GM15510 (cell line): ENCODE data around the gene CELA1.

Experiments used
- POLR2A ChIP-seq: IDR thresholded peaks from 3 replicates; pipeline ENCODE4 v1.6.1; 2011; ENCODE audit warnings: borderline replicate concordance; ENCODE audit not compliant: insufficient read length; ENCODE audit errors: extremely low read depth

CELA1 gene

DNA sequence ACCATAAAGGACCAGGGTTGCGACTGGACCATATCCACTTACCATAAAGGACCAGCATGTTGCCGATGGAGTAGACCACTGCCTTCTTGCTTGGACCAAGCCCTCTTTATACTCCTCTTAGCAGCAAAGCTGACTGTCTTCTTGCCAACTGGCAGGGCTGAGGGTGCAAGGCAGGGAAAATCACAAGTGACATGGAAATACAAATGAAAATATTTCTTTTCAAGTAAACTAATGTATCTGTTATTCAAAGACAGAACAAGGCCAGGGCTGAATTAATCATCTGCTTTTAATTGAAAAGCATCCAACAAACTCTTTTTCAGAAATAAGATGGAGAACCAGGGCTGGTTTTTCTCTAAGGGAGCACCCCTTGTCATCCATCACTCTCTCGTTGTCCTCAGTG is at the start of gene CELA1:
Gene CELA1, minus strand, starts transcription at position 99 of the 400 bp plus-strand sequence. Its CDS starts 41 bp downstream, at position 58.
- TF ChIP-seq POLR2A, result no peak

DNA sequence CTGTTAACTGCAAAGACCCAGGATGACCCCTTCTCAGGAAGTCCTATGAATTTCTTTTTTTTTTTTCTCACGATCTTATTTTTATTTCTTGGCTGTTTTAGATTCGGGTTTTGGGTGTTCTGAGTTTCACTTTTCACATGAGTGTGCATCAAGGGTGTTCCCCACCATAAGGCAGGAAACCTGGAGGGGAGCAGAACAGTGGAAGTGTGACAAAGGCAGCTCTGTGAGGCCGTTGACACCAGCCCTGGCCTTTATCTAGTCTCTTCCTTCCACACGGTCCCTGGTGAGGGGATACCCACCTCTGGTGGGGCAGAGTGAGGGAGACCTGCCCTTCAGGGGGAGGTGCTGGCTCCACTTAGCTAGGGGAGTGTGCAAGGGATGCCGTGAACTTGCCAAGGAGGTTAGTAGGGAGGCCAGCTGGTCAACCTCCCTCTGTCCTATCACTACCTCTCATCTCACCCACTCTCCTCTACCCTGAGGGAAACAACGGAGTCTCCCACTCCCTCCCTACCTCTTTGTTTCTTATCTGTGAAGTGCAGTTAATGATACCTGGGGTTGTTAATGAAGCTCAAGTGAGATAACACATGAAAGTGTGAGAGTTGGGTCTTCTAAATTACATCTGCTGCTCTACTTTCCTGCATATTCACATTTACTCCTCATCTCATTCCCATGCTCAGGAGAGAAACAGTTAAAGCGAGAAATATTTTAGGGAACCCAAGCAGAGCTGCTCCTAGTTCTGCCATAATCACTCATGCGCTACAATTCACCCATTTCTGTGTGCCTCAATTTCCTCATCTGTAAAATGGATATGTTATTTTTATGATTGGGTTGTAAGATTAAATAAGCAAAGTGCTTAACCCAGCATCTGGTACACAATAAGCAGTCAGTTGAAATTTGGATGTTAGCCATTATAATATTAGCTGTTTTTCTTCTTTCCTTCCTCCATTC is 49.1 kb upstream of the CELA1 start:
- no peak for TF ChIP-seq POLR2A

DNA sequence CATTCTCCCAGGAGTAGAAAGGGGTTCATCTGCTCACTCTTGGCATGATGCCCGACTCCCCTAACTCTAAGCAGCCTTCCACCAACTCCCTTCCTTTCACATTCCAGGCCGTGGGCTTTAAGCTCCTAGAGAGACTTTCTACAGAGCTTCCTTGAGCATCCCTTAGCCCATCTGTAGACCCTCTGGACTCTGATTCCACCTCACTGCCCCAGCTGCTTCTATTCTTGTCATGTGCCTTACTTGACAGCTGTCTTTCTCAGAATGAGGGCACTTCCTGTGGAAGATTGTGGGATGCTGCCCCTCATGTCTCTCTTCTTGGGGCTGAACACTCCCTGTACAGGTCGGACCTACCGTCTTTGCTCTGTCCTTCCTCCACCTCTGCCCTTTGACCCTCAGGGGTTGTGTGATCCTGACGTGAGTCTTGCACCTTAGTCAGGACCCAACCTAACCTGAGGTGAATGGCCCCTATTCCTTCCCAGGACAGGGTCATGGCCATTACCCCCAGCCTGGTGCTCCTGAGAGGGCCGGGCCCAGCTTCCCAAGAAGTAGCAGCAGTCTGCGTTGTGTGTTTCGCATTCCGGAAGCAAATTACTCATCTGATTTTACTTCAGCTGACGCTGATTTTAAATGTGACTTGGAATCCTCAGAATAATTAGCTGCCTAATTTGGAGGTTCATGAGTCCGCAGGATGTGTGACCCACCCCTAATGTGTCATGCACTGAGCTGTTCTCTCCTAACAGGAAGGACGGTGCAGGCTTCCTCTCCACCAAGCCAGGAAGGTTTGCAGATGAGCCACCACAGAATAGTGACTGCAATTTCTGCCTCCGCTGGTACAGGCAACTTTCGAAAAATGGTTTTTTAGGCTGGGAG is 47.4 kb upstream of the CELA1 start:
- no peak for TF ChIP-seq POLR2A

DNA sequence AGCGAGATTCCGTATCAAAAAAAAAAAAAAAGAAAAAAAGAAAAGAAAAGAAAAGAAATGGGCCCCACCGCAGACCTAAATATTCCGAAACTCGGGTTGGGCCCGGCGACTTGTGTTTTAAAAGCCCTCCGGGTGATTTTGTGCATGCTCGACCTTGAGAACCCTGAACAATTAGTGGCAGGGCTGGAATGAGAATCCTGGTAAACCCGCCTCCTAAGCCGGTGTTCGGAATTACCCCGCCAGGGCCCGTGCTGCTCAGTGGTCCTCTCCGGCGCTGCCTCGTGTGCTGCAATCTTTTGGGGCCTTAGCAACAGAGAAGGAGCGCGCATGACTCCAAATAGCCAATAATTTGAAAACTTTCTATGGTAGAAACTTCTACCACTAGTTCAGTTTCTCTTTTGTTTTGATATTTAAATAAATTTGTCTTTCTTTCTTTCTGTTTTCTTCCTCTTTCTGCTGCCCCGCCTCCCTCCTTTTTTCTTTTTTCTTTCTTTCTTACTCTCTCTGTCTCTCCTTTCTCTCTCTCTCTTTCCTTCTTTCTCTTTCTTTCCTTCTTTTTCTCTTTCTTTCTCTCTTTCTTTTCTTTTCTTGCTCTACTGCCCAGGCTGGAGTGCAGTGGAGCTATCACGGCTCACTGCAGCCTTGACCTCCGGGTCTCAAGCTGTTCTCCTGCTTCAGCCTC is 46.2 kb upstream of the CELA1 start:
- peak; percentile 36 for TF ChIP-seq POLR2A

DNA sequence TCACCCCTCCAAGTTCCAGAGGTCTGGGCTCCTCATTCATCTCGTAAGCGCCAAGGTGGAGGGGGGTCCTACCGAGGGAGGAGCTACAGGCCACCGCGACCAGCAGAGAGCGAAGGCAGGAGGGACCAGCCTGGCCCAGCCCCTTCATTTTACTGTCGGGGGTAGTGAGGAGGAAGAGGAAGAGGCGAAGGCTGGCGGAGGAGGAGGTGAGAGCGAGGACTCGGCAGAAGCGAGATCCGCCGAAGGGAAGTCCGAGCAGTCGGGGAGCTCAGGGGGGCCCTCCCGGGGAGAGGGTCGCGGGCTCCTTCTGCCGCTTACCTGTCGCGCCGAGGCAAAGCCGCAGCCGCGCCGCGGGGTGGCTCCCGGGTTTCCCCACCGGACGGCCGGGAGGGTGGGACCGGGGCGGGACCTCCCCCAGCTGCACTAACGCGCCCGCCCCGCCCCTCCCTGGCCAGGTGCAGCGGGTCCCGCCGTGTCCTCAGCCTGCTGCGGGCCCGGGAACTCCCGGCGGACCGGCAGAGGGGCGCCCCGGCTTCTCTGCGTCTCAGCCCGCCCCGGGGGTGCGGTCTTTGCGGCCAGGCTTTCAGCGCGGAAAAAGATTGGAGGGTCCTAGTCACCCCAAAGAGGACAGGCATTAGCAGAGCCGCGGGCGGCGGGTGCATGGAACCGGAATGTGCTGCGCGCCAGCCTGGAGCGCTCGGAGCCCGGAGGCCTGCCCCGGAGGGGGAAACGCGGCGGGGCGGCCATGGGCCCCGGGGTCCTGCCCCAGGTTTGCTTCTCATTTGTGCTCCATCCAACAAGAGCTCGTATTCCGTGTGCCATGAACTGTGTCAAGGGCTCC is 45.0 kb upstream of the CELA1 start, which contains the start of gene GALNT6:
Gene GALNT6, minus strand, starts transcription at position 124 of the 841 bp plus-strand sequence. CDS start 11,625 bp downstream, outside the sequence.
- TF ChIP-seq POLR2A, result peak; percentile 70

DNA sequence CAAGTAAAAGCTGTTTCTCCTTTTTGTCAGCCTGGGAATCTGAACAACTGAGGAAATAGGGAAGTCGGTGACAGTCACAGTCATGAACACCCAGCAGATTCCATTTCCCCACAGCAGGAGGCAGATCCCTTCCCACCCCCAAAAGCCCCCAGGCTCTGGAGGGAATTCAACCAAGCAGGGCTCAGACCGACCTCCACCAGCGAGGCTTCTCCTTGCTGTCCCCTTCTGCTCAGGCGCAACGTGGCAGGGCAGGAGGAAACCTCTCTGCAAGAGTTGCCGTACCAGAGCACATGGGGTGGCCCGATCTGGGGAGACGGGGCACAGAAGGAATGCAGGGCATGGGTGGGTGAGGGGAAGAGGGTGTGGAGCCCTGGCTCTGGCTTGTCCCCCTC is 44.4 kb upstream of the CELA1 start:
- no peak for TF ChIP-seq POLR2A

DNA sequence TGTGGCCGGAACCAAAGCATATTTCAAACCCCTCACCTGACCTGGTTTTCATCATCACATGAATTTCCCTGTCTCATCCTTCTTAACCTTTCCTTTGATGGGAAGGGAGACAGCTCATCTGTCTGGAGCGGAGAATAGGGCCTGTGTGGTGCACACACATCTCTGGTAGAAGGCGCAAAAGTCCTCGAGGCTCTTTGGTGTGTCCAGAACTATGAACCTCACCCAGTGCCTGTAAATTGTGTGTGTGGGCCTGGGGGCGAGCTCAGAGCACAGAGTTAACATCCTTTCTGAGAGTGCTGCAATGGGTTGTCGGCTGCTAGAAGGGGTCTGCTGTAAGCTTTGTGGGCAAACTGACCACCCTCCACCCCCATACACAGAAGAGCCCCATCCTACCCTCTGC is 44.0 kb upstream of the CELA1 start:
- no peak for TF ChIP-seq POLR2A

DNA sequence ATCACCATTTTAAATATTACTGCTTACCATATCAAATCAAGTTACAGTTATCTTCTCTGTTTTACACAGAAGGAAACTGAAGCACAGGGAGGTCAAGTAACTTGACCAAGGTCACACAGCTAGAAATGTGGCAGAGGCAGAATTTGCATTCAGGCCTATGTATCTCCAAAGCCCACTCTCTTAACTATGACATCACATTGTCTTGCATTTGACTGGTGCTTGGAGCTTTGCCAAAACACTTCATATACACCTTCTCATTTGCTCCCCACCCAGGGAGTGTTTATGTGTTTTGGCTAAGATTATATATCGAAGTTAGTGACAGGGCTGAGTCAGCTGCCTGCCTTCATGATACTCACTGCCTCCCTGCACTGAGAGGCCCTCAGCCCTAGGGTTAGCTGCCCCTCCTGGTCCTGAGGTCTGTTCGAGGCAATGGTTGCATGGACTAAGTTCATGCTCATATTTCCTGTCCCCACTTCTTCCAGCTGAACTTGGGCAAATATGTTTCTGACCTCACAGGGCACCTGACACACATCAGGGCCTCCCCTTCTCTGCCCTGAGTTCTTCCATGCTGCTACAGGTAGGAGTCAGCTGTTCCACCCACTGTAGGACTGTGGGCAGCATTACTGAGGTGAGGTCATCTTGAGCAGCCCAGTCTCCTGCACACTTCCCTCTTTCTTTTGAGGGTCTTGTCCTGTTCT is 43.0 kb upstream of the CELA1 start:
- TF ChIP-seq POLR2A, result no peak

DNA sequence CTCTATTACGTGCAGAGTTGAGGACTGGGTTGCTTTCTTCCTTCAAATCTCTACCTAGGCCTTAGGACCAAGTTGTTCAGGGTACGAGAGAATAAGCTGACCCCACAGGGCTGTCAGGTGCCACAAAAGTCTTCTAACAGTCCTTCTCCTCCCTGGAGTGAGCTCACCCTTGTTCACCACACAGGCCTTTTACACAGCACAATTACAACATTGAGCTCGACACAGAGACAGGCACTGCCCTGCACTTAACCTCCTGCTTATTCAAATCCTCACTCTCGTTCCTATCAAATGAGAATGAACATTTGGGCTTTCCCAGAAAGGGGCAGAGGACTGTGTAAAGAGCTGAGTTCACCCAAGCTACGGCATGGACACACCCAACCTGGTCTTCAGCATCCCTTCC is 42.4 kb upstream of the CELA1 start:
- TF ChIP-seq POLR2A, result no peak

DNA sequence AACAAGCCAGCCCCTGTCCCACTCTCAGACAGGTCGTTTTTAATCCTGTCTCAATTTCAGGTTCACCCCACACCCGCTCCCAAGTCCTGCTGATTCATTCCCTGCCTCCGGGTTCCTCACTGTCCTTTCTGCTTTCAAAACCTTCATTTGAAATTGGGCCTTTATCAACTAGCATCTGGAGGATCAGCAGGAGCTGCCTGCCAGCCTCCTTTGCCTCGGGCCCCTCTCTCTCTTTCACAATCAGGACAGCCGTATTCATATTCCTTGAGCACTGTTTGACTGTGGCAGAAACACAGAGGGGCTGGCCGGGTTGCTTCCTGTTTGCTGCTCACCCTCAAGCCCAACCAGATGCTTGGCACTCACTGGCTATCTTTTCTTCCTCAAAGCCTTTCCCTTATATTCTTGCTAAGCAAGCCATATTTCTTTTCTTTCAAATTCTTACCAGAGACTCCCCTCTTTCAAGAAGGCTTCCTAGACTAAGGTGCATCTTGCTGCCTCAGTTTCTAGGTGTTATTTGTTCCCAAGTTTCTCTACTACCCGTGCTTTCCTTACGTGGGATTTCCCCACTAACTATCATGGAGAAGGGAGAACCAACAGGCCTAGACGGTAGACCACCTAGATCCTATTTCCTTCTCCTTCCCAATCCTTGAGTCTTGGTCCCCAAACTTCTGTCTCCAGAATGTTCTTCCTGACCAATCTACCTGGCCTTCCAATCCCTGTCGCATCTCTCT is 41.8 kb upstream of the CELA1 start:
- TF ChIP-seq POLR2A, result no peak

DNA sequence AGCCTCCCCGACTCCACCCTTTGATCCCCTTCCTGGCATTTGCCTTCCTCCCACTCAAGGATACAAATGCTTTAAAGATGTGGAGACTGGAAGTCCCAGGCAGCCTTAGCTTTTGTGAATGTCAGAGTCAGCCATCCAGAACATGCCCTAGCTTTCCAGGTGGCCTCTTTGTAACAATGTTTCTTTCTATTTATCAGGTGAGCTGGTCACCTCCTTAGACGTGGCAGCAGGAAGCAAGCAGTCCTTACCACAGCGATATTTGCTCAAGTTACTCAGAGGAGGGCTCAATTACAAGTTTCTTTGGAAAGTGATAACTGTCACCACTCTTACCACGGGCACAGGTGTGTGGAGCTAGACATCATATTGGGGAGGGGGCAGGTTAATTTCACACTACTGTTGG is 39.9 kb upstream of the CELA1 start:
- TF ChIP-seq POLR2A, result no peak

DNA sequence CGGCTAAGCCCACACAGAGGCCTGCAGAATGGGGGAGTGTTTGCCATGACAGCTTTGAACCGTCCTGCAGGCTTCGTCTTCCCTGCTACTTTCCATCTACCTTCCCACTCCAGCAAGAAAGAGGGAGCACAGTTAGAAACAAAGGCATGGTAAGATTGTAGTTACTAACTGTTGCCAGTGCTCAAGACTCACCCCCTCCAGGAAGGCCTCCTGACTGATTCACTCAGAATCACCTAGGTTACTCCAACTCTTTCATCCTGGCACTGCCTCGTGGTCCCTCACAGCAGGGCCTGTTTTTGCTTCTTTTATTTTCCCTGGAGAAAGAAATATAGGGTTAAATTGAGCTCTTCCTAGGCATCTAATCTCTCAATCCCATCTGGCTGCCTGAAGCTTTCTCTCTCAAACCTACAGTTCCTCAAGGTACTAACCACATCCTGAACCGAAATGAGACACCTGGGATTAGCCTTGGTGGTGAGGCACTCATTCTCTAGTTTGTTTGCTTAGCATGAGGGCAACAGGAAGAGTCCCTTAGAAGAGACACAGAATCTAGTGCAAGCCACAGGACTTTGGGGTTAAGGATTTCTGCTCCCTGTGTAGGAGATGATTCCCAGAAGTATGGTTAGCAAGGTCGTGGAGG is 36.9 kb upstream of the CELA1 start:
- no peak for TF ChIP-seq POLR2A
